ENCODE data around the gene PAPPA.

The PAPPA gene

DNA sequence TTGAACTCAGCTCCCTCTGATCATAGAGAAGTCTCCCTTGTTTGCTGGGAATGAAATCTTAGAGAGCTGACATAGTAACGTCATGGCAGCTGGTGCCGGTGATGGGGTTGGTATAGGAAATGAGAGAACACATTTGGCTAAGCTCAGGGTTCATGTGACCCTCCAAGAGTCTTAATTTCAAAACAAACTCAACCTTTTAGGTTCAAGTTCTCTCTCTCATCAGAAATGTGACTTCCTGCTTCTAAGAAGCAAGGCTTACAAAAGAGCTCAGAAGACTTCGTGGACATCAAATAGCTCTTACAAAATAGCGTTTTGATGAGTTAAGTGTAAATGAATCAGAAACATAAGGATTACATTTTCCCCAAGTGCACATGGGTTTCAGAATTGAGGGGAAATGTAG lies 97.3 kb downstream of the PAPPA start:
- no peaks in the 10 kb centered on the region for H3K79me2 ChIP-seq (ENCODE audit: low read length)
- no peak overlapping the region for H3K27ac ChIP-seq (ENCODE audit: low read length)
- H4K20me1 ChIP-seq (ENCODE audit: insufficient read depth, low read length): no peaks in the 10 kb centered on the region
- H3K4me3 ChIP-seq (ENCODE audit: low read length): no peak overlapping the region
- H3K4me1 ChIP-seq (ENCODE audit: low read length): no peaks in the 10 kb centered on the region
- no peak for TF ChIP-seq EZH2phosphoT487 (IDR thresholded peaks at IDR 0.05; ENCODE audit: low read depth)
- TF ChIP-seq, protein P1, sequence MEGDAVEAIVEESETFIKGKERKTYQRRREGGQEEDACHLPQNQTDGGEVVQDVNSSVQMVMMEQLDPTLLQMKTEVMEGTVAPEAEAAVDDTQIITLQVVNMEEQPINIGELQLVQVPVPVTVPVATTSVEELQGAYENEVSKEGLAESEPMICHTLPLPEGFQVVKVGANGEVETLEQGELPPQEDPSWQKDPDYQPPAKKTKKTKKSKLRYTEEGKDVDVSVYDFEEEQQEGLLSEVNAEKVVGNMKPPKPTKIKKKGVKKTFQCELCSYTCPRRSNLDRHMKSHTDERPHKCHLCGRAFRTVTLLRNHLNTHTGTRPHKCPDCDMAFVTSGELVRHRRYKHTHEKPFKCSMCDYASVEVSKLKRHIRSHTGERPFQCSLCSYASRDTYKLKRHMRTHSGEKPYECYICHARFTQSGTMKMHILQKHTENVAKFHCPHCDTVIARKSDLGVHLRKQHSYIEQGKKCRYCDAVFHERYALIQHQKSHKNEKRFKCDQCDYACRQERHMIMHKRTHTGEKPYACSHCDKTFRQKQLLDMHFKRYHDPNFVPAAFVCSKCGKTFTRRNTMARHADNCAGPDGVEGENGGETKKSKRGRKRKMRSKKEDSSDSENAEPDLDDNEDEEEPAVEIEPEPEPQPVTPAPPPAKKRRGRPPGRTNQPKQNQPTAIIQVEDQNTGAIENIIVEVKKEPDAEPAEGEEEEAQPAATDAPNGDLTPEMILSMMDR (IDR thresholded peaks at IDR 0.05; ENCODE audit: low read depth, low read length): no peak
- H3K27me3 ChIP-seq (ENCODE audit: low read depth, low read length): no peaks in the 10 kb centered on the region; the same call in 1 of the 2 replicates
- H3K4me2 ChIP-seq (ENCODE audit: low read length): no peak overlapping the region
- H3K36me3 ChIP-seq (replicated peaks; ENCODE audit: low read depth, low read length): no peaks in the 10 kb centered on the region
- no peak overlapping the region for H3K9ac ChIP-seq (ENCODE audit: low read length)
- no peaks in the 10 kb centered on the region for H3K9me3 ChIP-seq (ENCODE audit: insufficient read depth, low read length)
- no peak overlapping the region for H2AFZ ChIP-seq (ENCODE audit: low read depth, low read length)

DNA sequence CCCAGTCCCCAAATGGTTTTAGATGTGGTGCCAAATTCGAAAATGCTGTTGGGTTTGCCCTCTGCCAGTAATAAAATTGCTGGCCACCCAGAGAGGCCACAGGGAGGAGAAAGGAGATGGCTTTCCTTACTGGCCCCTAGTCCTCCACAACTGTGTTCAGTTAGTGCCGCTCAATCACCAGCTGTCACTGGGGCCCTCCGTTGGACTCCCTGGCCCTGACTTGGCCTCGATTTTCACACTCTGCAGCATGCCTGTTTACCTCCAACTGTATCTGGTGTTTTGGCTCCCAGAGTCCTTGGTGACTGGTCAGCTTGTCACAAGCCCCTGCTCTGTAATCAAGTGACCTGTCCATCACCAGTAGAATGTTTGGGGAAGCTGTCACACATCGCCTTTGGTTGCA lies 97.8 kb downstream of the PAPPA start:
- Histone ChIP-seq H3K9me3 (ENCODE audit: insufficient read depth, low read length) (no peaks in the 10 kb centered on the region), H3K36me3 (replicated peaks; ENCODE audit: low read depth, low read length) (no peaks in the 10 kb centered on the region), H3K4me2 (ENCODE audit: low read length) (no peak overlapping the region), H2AFZ (ENCODE audit: low read depth, low read length) (no peak overlapping the region), H4K20me1 (ENCODE audit: insufficient read depth, low read length) (no peaks in the 10 kb centered on the region), H3K9ac (ENCODE audit: low read length) (no peak overlapping the region), H3K79me2 (ENCODE audit: low read length) (no peaks in the 10 kb centered on the region), H3K27ac (ENCODE audit: low read length) (no peak overlapping the region), H3K27me3 (ENCODE audit: low read depth, low read length) (no peaks in the 10 kb centered on the region; the same call in 1 of the 2 replicates), H3K4me1 (ENCODE audit: low read length) (no peaks in the 10 kb centered on the region), H3K4me3 (ENCODE audit: low read length) (no peak overlapping the region)
- TF ChIP-seq, protein P1 (IDR thresholded peaks at IDR 0.05; ENCODE audit: low read depth, low read length): no peak
- no peak for TF ChIP-seq EZH2phosphoT487 (IDR thresholded peaks at IDR 0.05; ENCODE audit: low read depth)

DNA sequence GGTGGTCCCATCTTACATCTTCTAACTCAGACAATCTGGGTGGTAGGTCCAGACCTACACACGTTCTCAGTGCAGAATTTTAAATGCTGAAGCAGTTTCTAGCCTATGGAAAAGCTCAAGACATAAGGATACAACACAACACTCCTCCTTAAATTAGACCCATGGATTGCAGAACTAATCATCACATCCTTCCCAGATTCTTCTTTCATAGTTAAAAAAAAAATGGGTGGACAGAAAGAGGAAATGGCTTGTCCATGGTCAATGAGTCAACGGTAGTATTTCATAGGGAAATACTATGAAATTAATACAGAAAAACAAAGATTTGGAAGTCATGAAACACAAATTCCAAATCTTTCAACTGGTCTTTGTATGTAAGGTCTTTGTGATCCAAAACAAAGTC lies 106.9 kb downstream of the PAPPA start:
- H3K9me3 ChIP-seq (ENCODE audit: insufficient read depth, low read length): no peaks in the 10 kb centered on the region
- no peaks in the 10 kb centered on the region for H3K79me2 ChIP-seq (ENCODE audit: low read length)
- no peak overlapping the region for H3K4me2 ChIP-seq (ENCODE audit: low read length)

DNA sequence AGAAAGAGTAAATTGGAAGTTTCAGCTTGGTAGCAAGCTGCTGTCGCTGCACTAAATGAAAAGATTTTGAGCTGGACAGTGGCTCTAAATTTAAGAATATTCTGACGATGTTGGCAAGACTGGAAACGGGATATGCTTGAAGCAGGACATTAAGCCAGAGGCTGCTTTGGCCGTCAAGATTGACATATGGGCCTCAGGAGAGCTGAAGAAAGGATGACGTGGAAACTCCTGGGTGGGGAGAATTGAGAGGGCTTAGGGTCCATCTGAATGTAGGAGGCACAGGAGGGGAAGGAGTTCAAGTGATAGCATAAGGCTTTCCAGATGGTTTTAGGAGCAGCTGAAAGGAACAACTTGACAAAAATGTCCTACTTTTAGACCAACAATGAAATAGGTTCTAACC lies 108.9 kb downstream of the PAPPA start:
- H3K36me3 ChIP-seq (replicated peaks; ENCODE audit: low read depth, low read length): no peaks in the 10 kb centered on the region
- no peaks in the 10 kb centered on the region for H3K79me2 ChIP-seq (ENCODE audit: low read length)
- no peaks in the 10 kb centered on the region for H4K20me1 ChIP-seq (ENCODE audit: insufficient read depth, low read length)
- H3K4me3 ChIP-seq (ENCODE audit: low read length): no peak overlapping the region
- no peak for TF ChIP-seq EZH2phosphoT487 (IDR thresholded peaks at IDR 0.05; ENCODE audit: low read depth)
- TF ChIP-seq, protein P1 (IDR thresholded peaks at IDR 0.05; ENCODE audit: low read depth, low read length): no peak
- no peaks in the 10 kb centered on the region for H3K9me3 ChIP-seq (ENCODE audit: insufficient read depth, low read length)
- H3K4me1 ChIP-seq (ENCODE audit: low read length): no peaks in the 10 kb centered on the region
- no peak overlapping the region for H3K9ac ChIP-seq (ENCODE audit: low read length)
- peaks cover 4% of the 10 kb centered on the region; the same call in 1 of the 2 replicates for H3K27me3 ChIP-seq (ENCODE audit: low read depth, low read length)
- no peak overlapping the region for H3K27ac ChIP-seq (ENCODE audit: low read length)
- no peak overlapping the region for H2AFZ ChIP-seq (ENCODE audit: low read depth, low read length)
- H3K4me2 ChIP-seq (ENCODE audit: low read length): no peak overlapping the region

More for the DNA sequence above, 106.9 kb downstream of the PAPPA start:
- Histone ChIP-seq H3K4me3 (ENCODE audit: low read length) (no peak overlapping the region), H4K20me1 (ENCODE audit: insufficient read depth, low read length) (no peaks in the 10 kb centered on the region), H3K4me1 (ENCODE audit: low read length) (no peaks in the 10 kb centered on the region), H3K9ac (ENCODE audit: low read length) (no peak overlapping the region), H3K36me3 (replicated peaks; ENCODE audit: low read depth, low read length) (no peaks in the 10 kb centered on the region), H3K27ac (ENCODE audit: low read length) (no peak overlapping the region), H3K27me3 (ENCODE audit: low read depth, low read length) (peaks cover 4% of the 10 kb centered on the region; the same call in 1 of the 2 replicates), H2AFZ (ENCODE audit: low read depth, low read length) (no peak overlapping the region)
- TF ChIP-seq, protein P1 (IDR thresholded peaks at IDR 0.05; ENCODE audit: low read depth, low read length): no peak
- TF ChIP-seq EZH2phosphoT487 (IDR thresholded peaks at IDR 0.05; ENCODE audit: low read depth): no peak
